SK-N-SH (cell line): ENCODE results near the gene CD300C. TPM values are rescaled to one million over a fixed set of nuclear protein-coding genes. Genes with fewer than 3 reads are reported as not detected.
"Not testable (repeated sequence)": the region's sequence is repeated elsewhere in the genome, so short reads cannot be mapped to it uniquely, and the experiment has no call there.

Experiments used
- CTCF ChIA-PET: fragments of 300-600, 350-600 bp; formaldehyde crosslinking; extraction: SDS; loops from one replicate; lab custom pipeline; 2021; lab: Yijun Ruan, JAX
- POLR2A ChIA-PET: fragments of 350-600 bp; sonication (Branson Sonifier 250); formaldehyde crosslinking; extraction: SDS; loops from one replicate; lab custom pipeline; 2020; ENCODE audit warnings: antibody characterized with exemption, inconsistent platforms; lab: Yijun Ruan, JAX
- DNase-seq: peaks from one replicate; pipeline ENCODE4 v3.0.0; 2012
- H2AFZ ChIP-seq: fragments of 200-600 bp; sonication (generic); 2 replicates; pipeline ENCODE4 v1.8.1; 2016; ENCODE audit warnings: antibody characterized with exemption, mild to moderate bottlenecking, low read depth
- H3F3A ChIP-seq: fragments of 200-600 bp; sonication (generic); replicated peaks from 2 replicates; pipeline ENCODE3; 2016; ENCODE audit warnings: antibody characterized with exemption, mild to moderate bottlenecking; ENCODE audit not compliant: insufficient read depth
- H3K27ac ChIP-seq, 2 experiments: fragments of 200-500 bp in 1 of 2; fragments of 200-600 bp in 1 of 2; sonication (Bioruptor generic) in 1 of 2; sonication (generic), shearing (Covaris generic) in 1 of 2; 2 replicates each; pipeline versions ENCODE4 v1.5.1 to v1.6.1; 2014 to 2016; ENCODE audit warnings: low read depth in 2 of 2, inconsistent platforms in 1 of 2, low read length in 1 of 2, mild to moderate bottlenecking in 1 of 2, mixed read lengths in 1 of 2
- H3K27me3 ChIP-seq: fragments of 200-600 bp; sonication (generic), shearing (Covaris generic); 2 replicates; pipeline ENCODE4 v1.6.1; 2016; ENCODE audit warnings: mixed run types; ENCODE audit not compliant: insufficient read depth
- H3K36me3 ChIP-seq, 2 experiments: fragments of 200-500 bp in 1 of 2; fragments of 200-600 bp in 1 of 2; sonication (Bioruptor generic) in 1 of 2; sonication (generic) in 1 of 2; replicated peaks in 1 of 2; 2 replicates each; pipeline versions ENCODE3 to v1.5.1; 2014 to 2016; ENCODE audit warnings: low read length in 1 of 2, mild to moderate bottlenecking in 1 of 2; ENCODE audit not compliant: insufficient read depth in 2 of 2, control insufficient read depth in 1 of 2
- H3K4me1 ChIP-seq, 2 experiments: fragments of 200-500 bp in 1 of 2; fragments of 200-600 bp in 1 of 2; sonication (Bioruptor generic) in 1 of 2; sonication (generic), shearing (Covaris generic) in 1 of 2; 2 replicates each; pipeline versions ENCODE4 v1.5.1 to v1.6.1; 2014 to 2016; ENCODE audit warnings: low read depth in 1 of 2, low read length in 1 of 2, mixed run types in 1 of 2; ENCODE audit not compliant: insufficient read depth in 2 of 2, control insufficient read depth in 1 of 2
- H3K4me2 ChIP-seq: fragments of 200-600 bp; sonication (generic), shearing (Covaris generic); 2 replicates; pipeline ENCODE4 v1.6.1; 2017; ENCODE audit warnings: mixed run types
- H3K4me3 ChIP-seq, 2 experiments: fragments of 200-500 bp in 1 of 2; fragments of 200-600 bp in 1 of 2; sonication (Bioruptor generic) in 1 of 2; sonication (generic), shearing (Covaris generic) in 1 of 2; 2 replicates each; pipeline versions ENCODE4 v1.5.1 to v1.8.1; 2014 to 2016; ENCODE audit warnings: low read depth in 2 of 2, inconsistent platforms in 1 of 2, low read length in 1 of 2, mild to moderate bottlenecking in 1 of 2, mixed read lengths in 1 of 2, moderate library complexity in 1 of 2
- H3K79me2 ChIP-seq: fragments of 200-600 bp; sonication (generic); 2 replicates; pipeline ENCODE4 v1.8.1; 2017; ENCODE audit warnings: mild to moderate bottlenecking; ENCODE audit not compliant: insufficient read depth
- H3K9ac ChIP-seq: fragments of 200-600 bp; sonication (generic); 2 replicates; pipeline ENCODE4 v1.6.1; 2017; ENCODE audit warnings: mixed run types
- H3K9me2 ChIP-seq: fragments of 200-600 bp; sonication (generic); 2 replicates; pipeline ENCODE4 v1.6.1; 2017; ENCODE audit warnings: mixed run types
- H3K9me3 ChIP-seq: fragments of 200-600 bp; sonication (generic); 2 replicates; pipeline ENCODE4 v1.6.1; 2017; ENCODE audit warnings: mixed run types, mild to moderate bottlenecking, moderate library complexity
- H4K20me1 ChIP-seq: fragments of 200-600 bp; sonication (generic); 2 replicates; pipeline ENCODE4 v1.6.1; 2017; ENCODE audit warnings: mild to moderate bottlenecking, mixed run types; ENCODE audit not compliant: insufficient read depth
- FOXJ3 ChIP-seq: sonication (generic); formaldehyde crosslinking; IDR thresholded peaks from 2 replicates; pipeline ENCODE4 v1.5.1; 2020; ENCODE audit warnings: mild to moderate bottlenecking, missing genetic modification reagents
- IRF3 ChIP-seq: fragments of 150-350 bp; IDR thresholded peaks from 2 replicates; pipeline ENCODE4 v1.6.1; 2016; ENCODE audit warnings: mild to moderate bottlenecking, low read depth, low read length
- JUND ChIP-seq: IDR thresholded peaks from 2 replicates; pipeline ENCODE4 v1.4.0; 2012
- MAX ChIP-seq: IDR thresholded peaks from 2 replicates; pipeline ENCODE4 v1.4.0; 2012; ENCODE audit warnings: low read depth
- MEF2A ChIP-seq: IDR thresholded peaks from 2 replicates; pipeline ENCODE4 v1.4.0; 2012; ENCODE audit warnings: low read depth, borderline replicate concordance
- MXI1 ChIP-seq: IDR thresholded peaks from 2 replicates; pipeline ENCODE4 v1.6.1; 2012; ENCODE audit warnings: mild to moderate bottlenecking, low read depth, low read length, improper control_type of control experiment
- NFIC ChIP-seq: IDR thresholded peaks from 2 replicates; pipeline ENCODE4 v1.4.0; 2012; ENCODE audit warnings: borderline replicate concordance
- SIN3A ChIP-seq: IDR thresholded peaks from 2 replicates; pipeline ENCODE4 v1.6.1; 2012; ENCODE audit warnings: low read depth, mild to moderate bottlenecking, low read length, moderate library complexity, borderline replicate concordance
- TAF1 ChIP-seq: IDR thresholded peaks from 2 replicates; pipeline ENCODE4 v1.6.1; 2012; ENCODE audit warnings: low read depth, mild to moderate bottlenecking, low read length, moderate library complexity, borderline replicate concordance
- TEAD4 ChIP-seq: IDR thresholded peaks from 2 replicates; pipeline ENCODE4 v1.4.0; 2012; ENCODE audit warnings: mild to moderate bottlenecking, borderline replicate concordance; ENCODE audit not compliant: insufficient read depth
- USF2 ChIP-seq: fragments of 150-350 bp; IDR thresholded peaks from 2 replicates; pipeline ENCODE4 v1.6.1; 2017; ENCODE audit warnings: antibody characterized with exemption, low read length, low read depth, borderline replicate concordance
- YY1 ChIP-seq: IDR thresholded peaks from 2 replicates; pipeline ENCODE4 v1.4.0; 2012; ENCODE audit warnings: low read depth, mild to moderate bottlenecking
- ZBTB33 ChIP-seq: IDR thresholded peaks from 2 replicates; pipeline ENCODE4 v1.4.0; 2012; ENCODE audit warnings: low read depth, borderline replicate concordance
- WGBS: methylation state at CpG from one replicate; pipeline ENCODE4 v1.1.6; 2017; ENCODE audit warnings: low lambda C conversion rate; 5-methylcytosine and 5-hydroxymethylcytosine counted together
- polyA plus RNA-seq, 3 experiments: library from polyadenylated mRNA; depleted of rRNA; stranded (reverse); fragments of >200 nt; gene quantifications; 2 replicates each; pipeline ENCODE4 v1.2.3, GENCODE V29; 2012

The CD300C gene
- polyA plus RNA-seq, 1 of the 3 experiments (the other 2 are of a cell fraction): not detected

GRCh38 chr17:74574489-74575142 is 28.7 kb upstream of the CD300C start:
- TF ChIP-seq MAX (no peak), FOXJ3 (CRISPR knock-in tag) (no peak), ZBTB33 (no peak), MXI1 (no peak), YY1 (no peak), JUND (no peak), IRF3 (no peak), NFIC (no peak), MEF2A (no peak), SIN3A (no peak), TEAD4 (no peak), USF2 (no peak), TAF1 (no peak)
- Histone ChIP-seq H2AFZ (no peak overlapping the region), H3K4me2 (no peak overlapping the region), H3K79me2 (no peaks in the 10 kb centered on the region), H3K36me3 (no peaks in the 10 kb centered on the region), H3K9me3 (no peaks in the 10 kb centered on the region), H3K4me1 (no peaks in the 10 kb centered on the region), H3K9me2 (no peaks in the 10 kb centered on the region), H3K9ac (no peak overlapping the region), H3K4me3 (no peak overlapping the region), H3K27me3 (no peaks in the 10 kb centered on the region), H3F3A (no peaks in the 10 kb centered on the region), H4K20me1 (no peaks in the 10 kb centered on the region), H3K27ac (no peak overlapping the region)
- CTCF ChIA-PET: interaction anchor here (0.6 to 8.2 kb wide), 3 partner anchors 9 to 207 kb away, joined by 3 to 72 read pairs (median 4); partner anchors contain the start of genes CD300H and GPR142
- WGBS: 8% methylated on average over 5 of the region's 5 CpGs
- no peak for DNase-seq
- POLR2A ChIA-PET: no interaction called here

- H3K9ac ChIP-seq, DNase-seq, H3K9me2 ChIP-seq, H4K20me1 ChIP-seq, H3K27me3 ChIP-seq, H3K4me3 ChIP-seq, H3F3A ChIP-seq, H3K9me3 ChIP-seq, POLR2A ChIA-PET, H3K79me2 ChIP-seq, H2AFZ ChIP-seq, H3K4me1 ChIP-seq, H3K4me2 ChIP-seq, H3K36me3 ChIP-seq, H3K27ac ChIP-seq: not testable (repeated sequence)
- CTCF ChIA-PET: interaction anchor here (0.8 to 8.2 kb wide), 6 partner anchors 8 to 206 kb away, joined by 3 to 72 read pairs (median 4); partner anchors contain the start of genes CD300H and RAB37
Measured at GRCh38 chr17:74573635-74574034, 27.7 kb upstream of the CD300C start.
